Activated CD8-positive, alpha-beta T cell treated with anti-CD3 and anti-CD28 coated beads, Interleukin-2, amount 10 ng/mL, durations not matched to agents 7 days and 5 days (primary cell): ENCODE measurements around the gene LRRC45. TPM values are rescaled to one million over a fixed set of nuclear protein-coding genes. Genes with fewer than 3 reads are reported as not detected.

Experiments
- ATAC-seq: fragments of 150-1000 bp; cut with Tn5 transposase; one replicate; pipeline ENCODE4 v1.10.0; 2021; ENCODE audit warnings: moderate library complexity
- CTCF ChIA-PET: fragments of 350-600 bp; sonication (Branson Sonifier 250); formaldehyde crosslinking; loops from one replicate; lab custom pipeline; 2021; ENCODE audit warnings: antibody characterized with exemption; lab: Charles Lee
- POLR2A ChIA-PET: fragments of 350-600 bp; sonication (Branson Sonifier 250); formaldehyde crosslinking; loops from one replicate; lab custom pipeline; 2021; ENCODE audit warnings: antibody characterized with exemption; lab: Charles Lee
- DNase-seq: peaks from one replicate; pipeline ENCODE4 v3.0.0-alpha.2; 2020
- H3K27ac Mint-ChIP-seq: one replicate; pipeline ENCODE4 v1.8.0; 2021; ENCODE audit warnings: mild to moderate bottlenecking, mixed read lengths
- H3K27me3 Mint-ChIP-seq: one replicate; pipeline ENCODE4 v1.8.0; 2021; ENCODE audit warnings: low read depth, mixed read lengths
- H3K36me3 Mint-ChIP-seq: one replicate; pipeline ENCODE4 v1.8.0; 2021; ENCODE audit warnings: low read depth, mixed read lengths
- H3K4me1 Mint-ChIP-seq: one replicate; pipeline ENCODE4 v1.8.0; 2021; ENCODE audit warnings: low read depth, mixed read lengths
- H3K4me3 Mint-ChIP-seq: one replicate; pipeline ENCODE4 v1.8.0; 2021; ENCODE audit warnings: mild to moderate bottlenecking, mixed read lengths
- H3K9me3 Mint-ChIP-seq: one replicate; pipeline ENCODE4 v1.8.0; 2022; ENCODE audit warnings: mixed read lengths; ENCODE audit not compliant: insufficient read depth
- total RNA-seq, 2 experiments: library from RNA; stranded (reverse); gene quantifications; one replicate each; pipeline ENCODE4 v1.2.3, GENCODE V29; 2021

Gene LRRC45
- total RNA-seq, 2 experiments from 2014 or later = 58.3 to 58.9 TPM

DNA sequence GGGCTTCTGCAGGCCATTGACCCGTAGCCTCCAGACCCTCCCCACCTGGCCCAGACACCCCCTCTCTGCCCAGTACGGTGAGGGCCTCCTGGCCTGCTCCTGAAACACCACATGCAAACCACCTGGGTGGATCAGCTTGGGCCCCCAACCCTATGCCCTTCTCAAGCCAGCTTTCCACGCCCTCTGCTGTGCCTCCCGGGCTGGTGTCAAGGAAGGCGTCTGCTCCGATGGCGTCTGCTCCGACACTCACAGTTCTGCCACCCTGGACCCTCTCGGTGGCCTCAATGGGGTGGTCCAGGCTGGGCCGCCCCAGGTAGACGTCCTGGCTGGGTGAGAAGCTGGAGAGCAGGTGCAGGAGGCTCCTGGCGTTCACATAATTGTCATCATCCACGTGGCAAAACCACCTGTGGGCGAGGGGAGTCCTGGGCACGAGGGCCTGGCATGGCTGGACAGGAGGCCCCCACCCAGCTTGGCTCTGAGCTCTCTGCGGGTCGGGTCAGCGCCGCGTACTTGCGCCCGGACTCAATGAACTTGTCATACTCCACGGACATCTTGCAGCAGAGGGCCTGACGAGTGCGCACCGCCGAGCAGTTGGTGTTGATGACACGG lies 27.2 kb downstream of the LRRC45 start:
- H3K4me3 Mint-ChIP-seq = peak overlapping the region; percentile 80
- ATAC-seq = no peak
- CTCF ChIA-PET = interaction anchor here (0.8 to 3.1 kb wide), 3 partner anchors 13 to 91 kb away, joined by 3 to 17 read pairs (median 11); partner anchors contain the start of genes DCXR and RAC3
- POLR2A ChIA-PET = interaction anchor here (0.9 to 2.0 kb wide), 2 partner anchors 12 to 14 kb away, joined by 4 to 12 read pairs; partner anchors contain the start of gene DCXR
- peak overlapping the region; percentile 80 for H3K27ac Mint-ChIP-seq
- H3K27me3 Mint-ChIP-seq = no peaks in the 10 kb centered on the region
- no peak for DNase-seq
- peaks cover 24% of the 10 kb centered on the region for H3K4me1 Mint-ChIP-seq
- no peaks in the 10 kb centered on the region for H3K36me3 Mint-ChIP-seq
- H3K9me3 Mint-ChIP-seq = no peaks in the 10 kb centered on the region

DNA sequence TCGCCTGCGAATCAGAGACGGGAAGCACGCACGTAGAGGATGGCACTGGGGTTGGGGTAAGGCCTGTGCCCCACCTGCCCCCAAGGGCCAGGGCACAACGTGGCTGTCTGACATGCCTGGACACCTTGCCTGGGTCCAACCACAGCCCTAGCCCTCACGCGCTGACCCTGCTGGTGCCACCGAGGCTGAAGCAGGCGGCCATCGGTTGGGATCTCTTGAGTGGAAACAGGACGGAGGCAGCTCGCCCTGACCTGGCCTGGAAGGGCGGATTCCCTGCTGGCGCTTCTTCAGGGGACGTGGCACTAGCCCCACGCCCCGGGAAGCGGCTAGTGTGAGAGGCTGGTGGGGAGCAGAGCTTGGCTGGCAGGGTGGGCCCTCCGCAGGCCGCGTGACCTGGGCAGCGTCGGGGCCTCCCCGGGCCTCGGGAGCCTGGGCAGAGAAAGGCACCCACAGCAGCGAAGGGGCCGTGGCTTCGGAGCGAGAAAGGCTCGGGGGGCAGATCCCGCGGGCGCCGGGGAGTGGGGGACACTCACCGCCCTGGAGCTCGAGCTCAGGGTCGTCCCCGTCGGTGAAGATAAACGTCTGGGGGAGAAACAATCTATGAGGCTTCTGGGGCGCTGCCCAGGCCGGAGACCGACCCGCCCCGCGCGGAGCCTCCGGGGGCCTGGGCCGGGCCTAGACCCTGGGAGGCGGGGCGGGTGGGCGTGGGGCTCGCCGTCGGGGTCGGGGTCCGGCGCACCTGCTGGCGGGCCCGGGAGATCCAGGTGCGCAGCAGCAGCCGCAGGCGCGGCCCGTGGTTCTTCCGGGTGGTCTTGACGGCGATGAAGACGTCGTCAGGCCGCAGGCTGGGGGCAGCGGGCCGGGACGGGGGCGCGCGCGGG lies 27.9 kb downstream of the LRRC45 start:
- ATAC-seq (peak; percentile 22), DNase-seq (no peak)
- Mint-ChIP-seq H3K27ac (peak overlapping the region; percentile 80), H3K27me3 (no peaks in the 10 kb centered on the region), H3K36me3 (peaks cover under 1% of the 10 kb centered on the region), H3K4me1 (peaks cover 24% of the 10 kb centered on the region), H3K4me3 (peak overlapping the region; percentile 80), H3K9me3 (no peaks in the 10 kb centered on the region)
- CTCF ChIA-PET = interaction anchor here (0.8 to 3.1 kb wide), 3 partner anchors 13 to 91 kb away, joined by 3 to 17 read pairs (median 11); partner anchors contain the start of genes DCXR and RAC3
- POLR2A ChIA-PET = interaction anchor here (0.9 to 2.0 kb wide), 2 partner anchors 13 to 14 kb away, joined by 4 to 12 read pairs; partner anchors contain the start of gene DCXR

DNA sequence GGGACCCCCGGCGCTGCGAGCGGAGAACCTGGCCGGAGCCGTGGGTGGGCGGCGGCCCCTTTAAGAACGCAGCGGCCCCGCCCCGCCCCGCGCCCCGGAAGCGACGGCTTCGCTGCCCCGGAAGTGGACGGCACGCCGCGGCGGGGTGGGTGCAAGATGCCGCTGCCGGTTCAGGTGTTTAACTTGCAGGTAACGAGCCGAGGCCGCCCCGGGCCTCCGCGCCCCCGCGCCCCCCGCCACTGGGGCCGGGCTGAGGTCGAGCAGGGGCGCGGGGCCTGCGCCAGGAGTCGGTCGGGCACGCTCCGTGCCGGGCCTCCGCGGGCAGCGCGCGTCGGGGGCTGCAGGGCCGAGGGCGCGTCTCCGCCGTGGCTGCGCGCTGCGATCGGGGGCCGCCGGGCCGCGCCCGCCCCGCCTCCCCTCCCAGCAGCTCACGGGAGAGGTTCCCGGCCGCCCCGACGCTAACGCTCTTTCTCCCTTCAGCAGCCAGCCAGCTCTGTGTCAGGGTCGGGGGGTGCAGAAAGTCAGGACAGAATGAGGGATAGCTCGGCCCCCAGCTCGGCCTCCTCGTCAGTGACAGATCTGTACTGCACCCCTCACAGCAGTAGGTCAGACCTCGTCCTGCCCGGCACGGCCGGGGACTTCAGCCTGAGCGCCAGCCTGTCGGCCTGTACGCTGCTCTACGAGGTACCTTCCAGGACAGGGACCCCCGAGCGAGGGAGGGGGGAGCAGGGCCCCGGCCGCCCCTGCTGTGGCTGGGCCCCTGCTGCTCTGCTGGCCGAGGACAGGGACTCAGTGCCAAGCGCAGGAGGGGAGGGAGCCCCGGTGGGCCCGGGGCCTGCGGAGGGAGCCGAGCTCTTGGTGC lies 28.9 kb downstream of the LRRC45 start, which contains the start of the genes GPS1 and RFNG:
GPS1 (plus strand) TSS at position 123 of the 862 bp plus-strand sequence; CDS start at position 157, 34 bp downstream.
RFNG (minus strand) TSS at position 36 of the 862 bp plus-strand sequence. CDS start 45 bp downstream, outside the sequence.
- no peaks in the 10 kb centered on the region for H3K27me3 Mint-ChIP-seq
- H3K27ac Mint-ChIP-seq = peak within 1 kb of the TSS; percentile 83
- peak; percentile 92 for ATAC-seq
- peak within 1 kb of the TSS; percentile 85 for H3K4me3 Mint-ChIP-seq
- ChIA-PET POLR2A (interaction anchor here (0.9 to 1.0 kb wide), 2 partner anchors 13 to 14 kb away, joined by 3 read pairs; partner anchors contain the start of genes DCXR and DUS1L), CTCF (interaction anchor here (3.0 to 3.1 kb wide), 2 partner anchors 14 to 21 kb away, joined by 11 to 17 read pairs; partner anchors contain the start of genes DCXR and RAC3)
- peak; percentile 88 for DNase-seq
- H3K9me3 Mint-ChIP-seq = no peaks in the 10 kb centered on the region
- peaks cover 2% of the 10 kb centered on the region for H3K36me3 Mint-ChIP-seq
- peaks cover 24% of the 10 kb centered on the region for H3K4me1 Mint-ChIP-seq

DNA sequence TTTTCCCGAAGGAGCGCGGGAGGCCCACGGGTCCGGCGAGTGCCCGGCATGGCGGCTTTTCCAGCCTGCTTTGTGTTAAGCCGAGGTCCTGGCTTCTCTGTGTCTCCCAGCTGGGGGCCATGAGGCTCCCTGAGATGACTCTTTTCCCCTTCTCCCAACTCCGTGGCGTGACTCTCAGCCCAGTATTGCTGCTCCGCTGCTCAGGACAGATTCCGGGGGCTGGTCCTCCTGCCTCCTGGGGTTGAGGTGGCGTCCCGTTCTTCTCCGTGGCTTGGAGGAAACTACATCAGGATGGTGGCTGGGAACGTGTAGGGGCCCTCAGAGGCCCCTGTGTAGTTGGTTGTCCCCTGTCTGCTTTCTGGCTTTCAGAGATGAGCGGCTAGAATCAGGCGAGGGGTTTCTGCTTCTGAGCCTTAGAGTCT lies 29.5 kb downstream of the LRRC45 start:
- peak overlapping the region; percentile 85 for H3K4me3 Mint-ChIP-seq
- H3K36me3 Mint-ChIP-seq = peaks cover 3% of the 10 kb centered on the region
- H3K9me3 Mint-ChIP-seq = no peaks in the 10 kb centered on the region
- CTCF ChIA-PET = interaction anchor here (3.0 to 3.1 kb wide), 2 partner anchors 15 to 22 kb away, joined by 11 to 17 read pairs; partner anchors contain the start of genes DCXR and RAC3
- H3K4me1 Mint-ChIP-seq = peaks cover 24% of the 10 kb centered on the region
- no peaks in the 10 kb centered on the region for H3K27me3 Mint-ChIP-seq
- peak overlapping the region; percentile 55 for H3K27ac Mint-ChIP-seq
- DNase-seq = no peak
- POLR2A ChIA-PET = interaction anchor here (0.9 to 1.0 kb wide), 2 partner anchors 13 to 15 kb away, joined by 3 read pairs; partner anchors contain the start of genes DCXR and DUS1L
- ATAC-seq = no peak

DNA sequence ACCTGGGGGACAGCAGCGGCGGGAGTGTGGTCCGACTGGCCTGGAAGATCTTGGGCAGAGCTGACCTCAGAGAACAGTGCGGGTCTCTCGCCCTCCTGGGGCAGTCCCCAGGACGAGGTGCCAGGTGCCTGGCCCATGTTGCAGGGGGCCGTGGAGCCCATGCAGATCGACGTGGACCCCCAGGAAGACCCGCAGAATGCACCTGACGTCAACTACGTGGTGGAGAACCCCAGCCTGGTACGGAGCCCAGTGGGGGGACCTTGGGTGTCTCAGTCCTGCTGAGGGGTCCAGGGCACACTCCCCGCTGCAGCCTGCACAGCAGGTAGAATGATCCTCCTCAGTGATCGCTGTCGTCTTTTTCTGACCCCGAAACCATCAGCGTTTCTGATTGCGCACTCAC lies 30.0 kb downstream of the LRRC45 start:
- Mint-ChIP-seq H3K9me3 (no peaks in the 10 kb centered on the region), H3K4me1 (peaks cover 24% of the 10 kb centered on the region), H3K36me3 (peaks cover 7% of the 10 kb centered on the region), H3K27ac (peak overlapping the region; percentile 46), H3K4me3 (peak overlapping the region; percentile 85), H3K27me3 (no peaks in the 10 kb centered on the region)
- ATAC-seq (no peak), DNase-seq (no peak)
- ChIA-PET CTCF (no interaction called here), POLR2A (interaction anchor here (0.6 kb wide), 1 partner anchor 53 kb away, joined by 3 read pairs; no protein-coding TSS in a partner anchor)

DNA sequence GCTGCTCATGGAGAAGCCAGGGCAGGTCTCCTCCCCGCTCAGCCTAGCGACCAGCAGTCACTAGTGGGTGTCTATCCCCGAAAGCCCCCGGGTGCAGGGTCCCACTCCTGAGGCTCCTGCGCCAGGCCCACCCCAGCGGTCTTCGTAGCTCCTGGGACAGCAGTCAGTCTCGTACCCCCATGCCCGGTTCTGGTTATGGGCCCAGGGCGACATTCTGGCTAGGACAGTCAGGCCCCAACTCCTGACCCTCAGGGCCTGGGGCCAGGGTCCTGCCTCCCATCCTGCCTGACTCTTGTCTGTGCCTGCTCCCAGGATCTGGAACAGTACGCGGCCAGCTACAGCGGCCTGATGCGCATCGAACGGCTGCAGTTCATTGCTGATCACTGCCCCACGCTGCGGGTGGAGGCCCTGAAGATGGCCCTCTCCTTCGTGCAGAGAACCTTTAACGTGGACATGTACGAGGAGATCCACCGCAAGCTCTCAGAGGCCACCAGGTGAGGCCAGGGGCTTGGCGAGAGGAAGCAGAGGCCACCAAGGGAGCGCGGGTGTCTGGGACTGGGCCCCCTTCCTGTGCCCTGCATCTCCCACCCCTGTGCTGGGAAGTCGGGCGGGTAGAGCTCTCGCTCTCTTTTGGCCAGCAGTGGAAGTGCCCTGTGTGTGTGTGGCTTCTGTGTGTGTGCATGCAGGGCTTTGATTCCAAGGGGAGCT lies 30.6 kb downstream of the LRRC45 start:
- Mint-ChIP-seq H3K36me3 (peaks cover 9% of the 10 kb centered on the region), H3K4me3 (peak overlapping the region; percentile 85), H3K9me3 (no peaks in the 10 kb centered on the region), H3K4me1 (peaks cover 24% of the 10 kb centered on the region), H3K27ac (peak overlapping the region; percentile 46), H3K27me3 (no peaks in the 10 kb centered on the region)
- POLR2A ChIA-PET = interaction anchor here (0.6 kb wide), 1 partner anchor 52 kb away, joined by 3 read pairs; no protein-coding TSS in a partner anchor
- no peak for DNase-seq
- CTCF ChIA-PET = interaction anchor here (1.5 kb wide), 1 partner anchor 153 kb away, joined by 4 read pairs; no protein-coding TSS in a partner anchor
- ATAC-seq = no peak

DNA sequence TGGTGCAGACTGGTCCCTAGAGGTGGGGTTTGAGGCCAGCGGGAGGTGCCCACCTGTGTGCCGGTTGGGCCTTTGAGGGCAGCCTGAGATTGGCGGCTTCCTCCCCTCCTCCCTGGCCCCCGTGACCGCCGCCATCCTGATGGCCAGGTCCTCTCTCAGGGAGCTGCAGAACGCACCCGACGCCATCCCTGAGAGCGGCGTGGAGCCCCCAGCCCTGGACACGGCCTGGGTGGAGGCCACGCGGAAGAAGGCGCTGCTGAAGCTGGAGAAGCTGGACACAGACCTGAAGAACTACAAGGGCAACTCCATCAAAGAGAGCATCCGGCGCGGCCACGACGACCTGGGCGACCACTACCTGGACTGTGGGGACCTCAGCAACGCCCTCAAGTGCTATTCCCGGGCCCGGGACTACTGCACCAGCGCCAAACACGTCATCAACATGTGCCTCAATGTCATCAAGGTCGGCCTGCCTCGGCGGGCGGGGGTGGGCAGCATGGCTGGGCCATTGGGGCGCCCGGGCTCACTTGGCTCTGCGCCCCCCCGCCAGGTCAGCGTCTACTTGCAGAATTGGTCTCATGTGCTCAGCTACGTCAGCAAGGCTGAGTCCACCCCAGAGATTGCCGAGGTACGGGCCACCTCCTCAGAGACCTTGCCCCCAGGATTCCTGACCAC lies 31.4 kb downstream of the LRRC45 start:
- no peak for ATAC-seq
- H3K4me1 Mint-ChIP-seq = peaks cover 24% of the 10 kb centered on the region
- ChIA-PET POLR2A (no interaction called here), CTCF (interaction anchor here (1.5 kb wide), 1 partner anchor 152 kb away, joined by 4 read pairs; no protein-coding TSS in a partner anchor)
- H3K27me3 Mint-ChIP-seq = no peaks in the 10 kb centered on the region
- H3K36me3 Mint-ChIP-seq = peaks cover 9% of the 10 kb centered on the region
- no peak for DNase-seq
- no peak overlapping the region for H3K27ac Mint-ChIP-seq
- H3K4me3 Mint-ChIP-seq = no peak overlapping the region
- no peaks in the 10 kb centered on the region for H3K9me3 Mint-ChIP-seq

DNA sequence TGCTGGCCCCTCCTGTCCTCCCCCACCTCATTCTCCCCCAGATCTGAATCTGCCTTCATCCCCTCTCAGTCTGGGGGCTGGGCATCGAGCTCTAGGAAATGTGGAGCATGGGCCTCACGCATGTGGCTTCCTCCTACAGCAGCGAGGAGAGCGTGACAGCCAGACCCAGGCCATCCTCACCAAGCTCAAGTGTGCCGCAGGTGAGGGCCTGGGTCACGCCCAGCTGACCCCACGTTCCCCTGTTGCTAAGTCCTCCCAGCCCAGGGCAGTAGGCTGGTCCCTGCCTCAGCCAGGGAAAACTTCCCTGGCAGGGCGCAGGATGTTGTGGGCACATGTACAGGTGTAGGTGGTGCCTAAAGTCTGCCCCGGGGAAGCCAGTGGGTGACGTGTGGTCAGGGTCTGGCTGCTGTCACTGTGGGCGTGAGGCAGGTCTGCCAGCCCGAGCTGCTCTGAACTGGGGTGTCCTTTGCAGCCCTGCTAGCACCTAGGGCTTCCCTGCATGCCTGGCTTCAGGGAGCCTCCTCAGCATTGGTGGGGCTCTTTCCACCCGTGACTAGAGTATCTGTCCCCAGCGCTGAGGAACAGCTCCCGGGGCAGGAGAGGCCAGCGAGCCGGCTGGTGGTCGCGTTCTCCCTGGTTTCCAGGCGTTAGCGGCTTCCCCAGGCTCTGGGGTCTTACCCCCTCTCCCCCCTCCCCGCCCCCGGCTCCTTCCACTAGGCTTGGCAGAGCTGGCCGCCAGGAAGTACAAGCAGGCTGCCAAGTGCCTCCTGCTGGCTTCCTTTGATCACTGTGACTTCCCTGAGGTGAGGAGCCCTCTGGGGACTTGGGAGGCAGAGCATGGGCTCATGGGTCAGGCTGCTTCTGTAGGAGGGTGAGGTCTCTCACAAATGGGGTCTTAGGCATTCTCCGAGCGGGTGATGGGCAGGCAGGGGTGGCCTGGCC lies 32.2 kb downstream of the LRRC45 start:
- ATAC-seq (no peak), DNase-seq (no peak)
- Mint-ChIP-seq H3K27me3 (no peaks in the 10 kb centered on the region), H3K4me3 (no peak overlapping the region), H3K4me1 (peaks cover 21% of the 10 kb centered on the region), H3K27ac (no peak overlapping the region), H3K36me3 (peaks cover 11% of the 10 kb centered on the region), H3K9me3 (no peaks in the 10 kb centered on the region)
- ChIA-PET POLR2A (no interaction called here), CTCF (interaction anchor here (1.5 kb wide), 1 partner anchor 151 kb away, joined by 4 read pairs; no protein-coding TSS in a partner anchor)
